GM19438 (cell line): ENCODE measurements around the gene MXD3.
"Not testable (repeated sequence)": the region's sequence is repeated elsewhere in the genome, so short reads cannot be mapped to it uniquely, and the experiment has no call there.

Experiments
- ATAC-seq: cut with Tn5 transposase; IDR thresholded peaks from one replicate; pipeline ENCODE4 v1.9.1; 2021; ENCODE audit warnings: low read depth; ENCODE audit not compliant: unreplicated experiment

Gene MXD3, protein sequence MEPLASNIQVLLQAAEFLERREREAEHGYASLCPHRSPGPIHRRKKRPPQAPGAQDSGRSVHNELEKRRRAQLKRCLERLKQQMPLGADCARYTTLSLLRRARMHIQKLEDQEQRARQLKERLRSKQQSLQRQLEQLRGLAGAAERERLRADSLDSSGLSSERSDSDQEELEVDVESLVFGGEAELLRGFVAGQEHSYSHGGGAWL

DNA sequence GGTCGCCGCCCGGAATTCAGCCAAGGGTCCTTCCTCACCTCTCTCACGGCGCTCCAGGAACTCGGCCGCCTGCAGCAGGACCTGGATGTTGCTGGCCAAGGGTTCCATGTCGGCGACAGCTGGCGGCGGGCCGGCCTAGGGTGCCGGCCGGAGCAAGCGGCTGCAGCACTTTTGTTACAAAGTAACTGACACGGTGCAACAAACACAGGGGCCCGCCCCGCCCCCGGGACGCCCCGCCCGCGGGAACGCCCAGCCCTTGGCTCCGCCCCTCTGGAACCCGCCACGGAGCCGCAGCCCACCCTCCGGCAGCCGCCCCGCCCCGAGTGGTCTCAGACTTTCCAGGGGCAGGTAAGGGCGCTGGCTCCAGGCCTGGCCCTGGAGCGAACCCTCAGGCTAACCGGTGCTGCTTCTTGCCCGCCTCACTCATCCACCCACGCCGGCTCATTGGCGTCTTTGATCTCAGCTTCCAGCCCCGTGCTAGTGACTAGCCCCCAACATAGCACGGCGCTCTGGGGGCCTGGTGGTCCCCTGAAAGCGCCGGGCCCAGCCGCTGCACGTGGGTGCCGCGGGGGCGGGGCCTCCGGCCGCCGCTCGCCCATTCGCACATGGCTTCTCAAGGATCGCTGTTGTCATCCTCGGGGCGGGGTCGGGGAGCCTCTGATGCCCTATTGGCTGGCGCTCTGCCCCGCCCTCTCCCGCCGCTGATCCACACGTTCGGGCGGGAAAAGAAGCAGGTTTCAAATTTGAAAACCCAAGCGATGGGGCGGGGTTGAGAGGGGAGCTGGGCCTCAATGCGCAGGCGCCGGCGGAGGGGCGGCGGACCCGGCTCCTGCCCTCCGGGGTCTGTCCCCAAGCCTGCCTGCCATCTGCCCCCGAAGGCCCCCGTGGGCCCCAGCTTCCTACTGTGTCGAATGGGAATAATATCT lies at the start of gene MXD3:
TSS of gene MXD3 (minus strand) at position 176 of the 926 bp plus-strand sequence. CDS start at position 108, 68 bp downstream.
- peak; percentile 66 for ATAC-seq

DNA sequence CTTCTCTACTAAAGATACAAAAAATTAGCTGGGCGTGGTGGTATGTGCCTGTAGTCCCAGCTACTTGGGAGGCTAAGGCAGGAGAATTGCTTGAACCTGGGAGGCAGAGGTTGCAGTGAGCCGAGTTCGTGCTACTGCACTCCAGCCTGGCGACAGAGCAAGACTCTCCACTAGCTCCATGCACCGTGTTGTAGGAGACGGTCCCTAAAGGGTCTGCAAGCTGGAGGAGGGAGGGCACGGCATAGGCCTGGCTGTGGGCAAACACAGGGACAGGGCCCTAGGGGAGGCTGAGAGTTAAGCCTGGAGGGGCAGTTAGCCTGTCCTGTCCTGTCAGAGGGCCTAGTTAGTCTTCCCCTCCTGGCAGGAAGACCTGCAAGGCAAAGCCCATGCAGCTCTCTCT lies 49.0 kb upstream of the MXD3 start:
- ATAC-seq: not testable (repeated sequence)

- no peak for ATAC-seq
These were observed 48.2 kb upstream of the MXD3 start for GRCh38 chr5:177359860-177360259.

DNA sequence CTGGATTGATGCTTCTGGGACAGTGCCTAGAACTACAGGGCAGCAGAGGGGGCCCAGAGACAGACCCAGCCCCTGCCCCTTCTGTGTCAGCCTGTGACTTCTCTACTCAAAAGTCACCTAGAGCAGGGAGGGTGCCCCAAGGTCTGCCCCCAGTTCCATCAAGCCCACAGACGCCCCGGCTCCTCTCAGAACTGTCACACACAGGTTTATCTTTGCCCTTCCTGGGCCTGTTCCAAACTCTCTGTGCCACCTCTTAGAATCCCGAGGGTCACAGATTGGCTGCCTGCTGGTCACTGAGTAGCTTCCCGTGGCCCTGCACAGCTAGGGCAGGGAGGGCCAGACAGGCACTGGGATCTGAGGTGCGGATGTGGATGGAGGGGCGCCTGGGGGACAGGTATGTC lies 47.8 kb upstream of the MXD3 start:
- ATAC-seq: no peak

DNA sequence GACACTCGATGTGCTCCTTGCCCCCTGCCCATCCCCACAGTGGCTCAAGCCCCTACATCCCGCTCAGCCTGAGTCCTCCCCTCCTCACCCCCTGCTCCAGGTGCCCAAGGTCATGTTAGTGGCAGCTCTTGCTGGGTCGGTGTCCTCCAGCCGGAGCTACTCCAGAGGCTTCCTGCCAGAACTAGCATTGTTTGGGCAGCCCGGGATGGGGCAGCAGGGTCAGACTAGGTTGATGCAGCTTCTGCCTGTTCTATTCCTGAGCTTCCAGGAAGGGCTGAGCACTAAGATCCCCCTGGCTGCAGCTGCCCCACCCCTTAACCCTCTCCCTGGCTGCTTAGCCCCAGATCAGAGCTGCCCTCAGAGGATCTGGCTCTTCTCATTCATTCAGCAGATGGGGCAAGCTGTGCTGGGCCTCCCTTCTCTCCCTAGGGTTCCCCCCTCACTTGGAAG lies 46.7 kb upstream of the MXD3 start:
- ATAC-seq: no peak

GRCh38 chr5:177357459-177358351 lies 46.0 kb upstream of the MXD3 start, which contains the start of gene RGS14:
Gene RGS14 (plus strand): TSS chr5:177357924. CDS start chr5:177358025, 101 bp downstream.
- ATAC-seq: peak; percentile 83

GRCh38 chr5:177357146-177357458 lies 45.4 kb upstream of the MXD3 start:
- no peak for ATAC-seq

DNA sequence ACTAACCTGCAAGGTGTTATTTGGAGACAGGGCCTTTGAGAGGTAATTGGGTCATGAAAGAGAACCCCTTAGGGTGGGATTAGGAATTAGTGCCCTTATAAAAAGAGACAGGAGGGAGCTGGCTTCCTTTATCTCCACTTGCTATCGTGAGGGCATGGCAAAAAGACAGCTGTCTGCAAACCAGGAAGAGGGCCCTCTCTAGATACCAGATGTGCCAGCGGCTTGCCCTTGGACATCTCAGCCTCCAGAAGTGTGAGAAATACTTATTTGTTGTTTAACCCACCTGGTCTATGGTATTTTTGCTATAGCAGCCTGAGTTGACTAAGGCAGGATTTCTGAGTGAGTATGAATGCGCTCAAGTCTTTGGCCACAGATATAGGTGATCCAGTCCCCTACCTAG lies 45.0 kb upstream of the MXD3 start:
- no peak for ATAC-seq

GRCh38 chr5:177355868-177356168 lies 44.1 kb upstream of the MXD3 start:
- no peak for ATAC-seq

DNA sequence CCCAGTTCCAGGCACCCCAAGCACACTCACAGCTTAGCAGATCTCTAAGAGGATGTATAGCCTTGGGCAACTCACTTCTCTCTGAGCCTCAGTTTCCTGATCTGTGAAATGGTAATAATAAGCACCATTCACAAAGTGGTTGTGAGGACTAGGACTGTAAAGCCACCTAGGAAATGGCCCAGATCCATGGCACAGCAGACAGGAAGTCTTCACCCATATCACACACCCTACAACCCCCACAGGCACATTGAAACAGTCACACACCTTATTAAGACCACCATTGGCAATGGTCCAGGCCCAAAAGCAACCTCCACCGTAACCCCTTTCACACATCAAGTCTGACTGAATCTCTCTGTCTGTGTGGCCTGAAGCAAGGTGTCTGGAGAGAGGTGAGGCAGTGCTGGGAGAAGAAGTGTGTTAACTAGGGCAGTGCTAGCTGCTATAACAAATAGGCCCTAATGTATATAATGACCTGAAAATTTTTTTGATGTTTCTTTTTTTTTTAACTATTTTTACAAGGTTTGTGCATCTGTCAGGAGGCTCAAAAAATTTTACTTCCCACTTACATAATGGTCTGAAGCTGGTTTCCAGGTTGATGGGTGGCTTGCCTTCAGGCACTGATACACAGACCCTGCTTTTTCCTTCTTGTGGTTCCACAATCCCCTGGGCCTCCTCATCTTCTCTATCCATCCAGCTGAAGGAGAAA lies 43.6 kb upstream of the MXD3 start:
- no peak for ATAC-seq

DNA sequence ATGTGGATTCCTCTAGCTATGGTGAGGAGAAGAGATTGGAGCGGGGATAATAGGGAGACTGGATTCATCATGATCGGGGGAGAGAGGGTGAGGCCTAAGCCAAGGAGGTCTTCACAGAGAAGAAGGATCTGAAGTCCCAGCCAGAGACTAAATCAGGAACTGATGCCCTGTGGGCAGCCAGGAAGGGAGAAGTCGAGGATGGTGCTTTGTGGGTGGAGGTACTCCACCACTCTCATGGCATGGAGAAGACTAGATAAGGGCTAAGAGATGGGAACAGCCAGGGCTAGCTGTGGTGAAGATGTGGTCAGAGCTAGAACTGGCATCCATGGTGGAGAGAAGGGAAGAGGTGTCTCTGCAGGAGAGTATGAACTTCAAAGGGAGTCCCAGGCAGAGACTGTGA lies 43.0 kb upstream of the MXD3 start:
- no peak for ATAC-seq

- ATAC-seq: no peak
These were observed 42.6 kb upstream of the MXD3 start for GRCh38 chr5:177354256-177354655.

- ATAC-seq: no peak
These were observed 41.4 kb upstream of the MXD3 start for GRCh38 chr5:177353093-177353492.

DNA sequence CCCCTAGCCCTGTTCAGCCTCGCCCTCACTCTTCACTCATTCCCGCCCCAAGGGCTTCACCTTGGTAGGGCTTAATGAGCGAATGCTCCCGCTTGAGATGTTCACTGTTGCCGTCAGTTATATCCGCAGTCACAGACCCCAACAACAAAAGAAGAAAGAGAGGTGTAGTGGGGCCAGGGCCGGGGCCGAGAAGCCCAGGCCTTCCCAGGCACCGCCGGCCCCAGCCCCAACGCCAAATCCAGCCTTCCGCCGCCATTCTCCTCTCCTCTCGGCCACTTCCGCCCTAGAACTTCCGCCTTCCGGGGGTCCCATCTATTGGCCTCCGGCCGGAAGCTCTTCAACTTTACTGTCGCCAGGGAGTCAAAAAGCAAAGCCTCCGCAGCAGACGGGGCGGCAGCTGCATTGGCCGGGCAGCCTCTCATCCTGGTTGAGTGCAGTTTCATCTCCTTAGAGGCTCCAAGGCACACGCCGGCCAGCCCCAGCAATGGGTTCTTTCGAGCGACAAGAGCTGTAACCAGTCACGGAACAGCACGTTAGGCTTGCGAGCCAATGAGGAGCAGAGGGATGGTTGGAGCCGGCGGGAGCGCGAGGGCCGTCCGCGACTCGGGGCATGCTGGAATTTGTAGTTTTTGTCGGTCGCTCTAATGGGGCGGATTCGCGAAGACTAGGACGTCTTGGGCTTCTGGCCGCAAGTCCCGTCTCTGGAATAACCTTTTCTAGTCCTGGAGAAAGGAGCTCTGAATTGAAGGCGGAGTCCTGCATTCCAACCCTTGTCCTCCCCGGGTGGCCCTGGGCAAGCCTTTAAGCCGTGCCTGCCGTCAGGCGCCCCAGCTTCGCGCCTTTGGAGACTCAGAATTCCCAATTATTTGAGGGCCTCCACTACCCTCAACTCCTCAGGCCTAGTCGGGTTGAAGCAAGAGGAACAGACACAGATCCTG lies 40.0 kb upstream of the MXD3 start, which contains the start of gene LMAN2:
TSS of gene LMAN2 (minus strand) at position 277 of the 938 bp plus-strand sequence. CDS start at position 256, 21 bp downstream.
- peak; percentile 94 for ATAC-seq

- ATAC-seq: no peak
These were observed 39.2 kb upstream of the MXD3 start for GRCh38 chr5:177350776-177351391.

DNA sequence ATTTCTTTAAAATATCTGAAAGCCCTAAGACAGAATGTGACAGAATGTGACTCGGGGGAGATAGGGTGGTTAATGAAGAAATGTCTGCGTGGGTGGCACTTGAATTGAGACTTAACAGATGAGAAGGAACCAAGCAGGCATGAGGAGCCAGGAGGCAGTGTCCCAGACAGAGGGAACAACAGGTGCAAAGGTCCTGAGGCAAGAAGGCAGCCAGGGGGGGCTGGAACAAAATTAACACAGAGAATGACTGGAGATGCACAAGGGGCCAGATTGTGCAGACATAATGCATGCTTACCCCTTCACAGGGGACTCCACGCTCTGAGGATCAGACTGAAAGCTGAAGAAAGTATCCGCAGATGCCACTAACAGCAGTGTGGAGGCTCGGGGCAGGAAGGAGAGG lies 38.1 kb upstream of the MXD3 start:
- ATAC-seq: no peak

GRCh38 chr5:177349362-177349647 lies 37.6 kb upstream of the MXD3 start:
- ATAC-seq: no peak

DNA sequence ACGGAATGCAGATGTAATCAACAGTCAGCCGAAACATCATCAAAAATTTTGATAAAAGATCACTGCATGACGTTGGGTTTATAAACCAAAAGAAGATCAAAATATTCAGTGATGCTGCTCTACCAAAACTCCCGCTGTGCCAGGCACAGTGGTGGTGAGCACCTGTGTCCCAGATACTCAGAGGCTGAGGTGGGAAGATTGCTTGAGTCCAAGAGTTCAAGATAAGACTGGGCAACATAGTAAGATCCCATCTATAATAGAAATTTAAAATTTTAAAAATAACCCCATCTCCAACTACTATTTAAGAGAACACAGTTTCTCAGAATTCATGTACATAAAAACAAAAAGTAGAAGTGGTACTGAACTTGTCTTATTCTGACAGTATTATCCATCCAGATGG lies 36.0 kb upstream of the MXD3 start:
- ATAC-seq: no peak

DNA sequence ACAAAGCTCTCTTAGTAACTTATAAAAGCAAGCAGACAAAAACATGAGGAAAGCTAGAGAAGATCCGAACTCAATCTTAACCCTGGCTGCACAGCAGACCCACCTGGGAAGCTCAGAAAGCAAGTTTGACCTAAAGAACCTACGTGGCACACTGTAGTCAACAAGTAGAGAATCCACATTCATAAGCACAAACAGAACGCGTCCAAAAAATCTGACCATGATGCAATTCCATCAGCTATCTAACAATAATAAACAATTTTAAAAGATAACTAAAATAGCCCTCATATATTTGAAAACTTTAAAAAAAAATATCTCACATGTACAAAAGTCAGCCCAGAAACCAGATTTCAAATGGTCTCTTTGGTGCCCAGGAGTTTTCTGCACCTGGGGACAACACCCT lies 35.1 kb upstream of the MXD3 start:
- no peak for ATAC-seq
